IMR-90 (cell line): ENCODE data around the gene CGRRF1. TPM values are rescaled to one million over a fixed set of nuclear protein-coding genes. Genes with fewer than 3 reads are reported as not detected.

ENCODE experiments used
- ATAC-seq: fragments of 200-7000 bp; cut with Tn5 transposase; 2 replicates; pipeline ENCODE4 v1.9.1; 2020; ENCODE audit warnings: low read depth, mild to moderate bottlenecking, moderate library complexity
- BruUV-seq: library from RNA; stranded (reverse); fragments of 400-500 nt; replicated peaks from 2 replicates; lab custom pipeline; 2021; lab: Mats Ljungman, UMichigan
- CTCF ChIA-PET: fragments of 300-600 bp; formaldehyde crosslinking; extraction: SDS; loops from one replicate; lab custom pipeline; 2021; ENCODE audit warnings: antibody characterized with exemption; lab: Yijun Ruan, JAX
- POLR2A ChIA-PET: fragments of 300-600 bp; sonication (Branson Sonifier 250); formaldehyde crosslinking; loops from one replicate; lab custom pipeline; 2022; ENCODE audit warnings: antibody characterized with exemption; ENCODE audit not compliant: unreplicated experiment; lab: Charles Lee
- DNase-seq: peaks from one replicate; pipeline ENCODE4 v3.0.0; 2013
- H2AFZ ChIP-seq: replicated peaks from 2 replicates; pipeline ENCODE3; 2013; ENCODE audit warnings: low read length, mild to moderate bottlenecking; ENCODE audit not compliant: poor library complexity
- H2AK5ac ChIP-seq: 2 replicates; pipeline ENCODE4 v1.6.1; 2013; ENCODE audit warnings: low read depth, low read length, inconsistent platforms
- H2AK9ac ChIP-seq: replicated peaks from 2 replicates; pipeline ENCODE3; 2013; ENCODE audit warnings: mild to moderate bottlenecking, low read depth, low read length, moderate library complexity; ENCODE audit not compliant: poor library complexity
- H2BK120ac ChIP-seq: 2 replicates; pipeline ENCODE4 v1.6.1; 2013; ENCODE audit warnings: low read depth, low read length, inconsistent platforms
- H2BK15ac ChIP-seq: 3 replicates; pipeline ENCODE4 v1.6.1; 2013; ENCODE audit warnings: low read depth, low read length, inconsistent platforms
- H2BK20ac ChIP-seq: 2 replicates; pipeline ENCODE4 v1.6.1; 2013; ENCODE audit warnings: low read depth, mild to moderate bottlenecking, inconsistent platforms, low read length, moderate library complexity
- H2BK5ac ChIP-seq: 2 replicates; pipeline ENCODE4 v1.6.1; 2013; ENCODE audit warnings: mild to moderate bottlenecking, low read depth, low read length, inconsistent platforms; ENCODE audit not compliant: poor library complexity, severe bottlenecking
- H3K14ac ChIP-seq: replicated peaks from 2 replicates; pipeline ENCODE4 v1.6.1; 2013; ENCODE audit warnings: low read depth, low read length, inconsistent platforms
- H3K18ac ChIP-seq: 2 replicates; pipeline ENCODE4 v1.6.1; 2013; ENCODE audit warnings: low read depth, low read length, control low read depth
- H3K23ac ChIP-seq: 2 replicates; pipeline ENCODE4 v1.6.1; 2013; ENCODE audit warnings: low read depth, low read length, inconsistent platforms
- H3K27ac ChIP-seq: 2 replicates; pipeline ENCODE4 v1.5.1; 2013; ENCODE audit warnings: mild to moderate bottlenecking, control low read depth, low read length; ENCODE audit not compliant: insufficient read depth
- H3K27me3 ChIP-seq: 2 replicates; pipeline ENCODE4 v1.6.1; 2013; ENCODE audit warnings: low read length; ENCODE audit not compliant: control insufficient read depth, insufficient read depth
- H3K36me3 ChIP-seq: 2 replicates; pipeline ENCODE4 v1.6.1; 2013; ENCODE audit warnings: low read length, mixed read lengths; ENCODE audit not compliant: control insufficient read depth, insufficient read depth
- H3K4ac ChIP-seq: 2 replicates; pipeline ENCODE4 v1.6.1; 2013; ENCODE audit warnings: low read depth, low read length, inconsistent platforms
- H3K4me1 ChIP-seq: 2 replicates; pipeline ENCODE4 v1.6.1; 2013; ENCODE audit warnings: low read length, mixed read lengths; ENCODE audit not compliant: control insufficient read depth, insufficient read depth
- H3K4me2 ChIP-seq: 2 replicates; pipeline ENCODE4 v1.6.1; 2013; ENCODE audit warnings: low read depth, mild to moderate bottlenecking, control low read depth, low read length, moderate library complexity
- H3K4me3 ChIP-seq: 2 replicates; pipeline ENCODE4 v1.5.1; 2013; ENCODE audit warnings: low read depth, mild to moderate bottlenecking, control low read depth, low read length, moderate library complexity; ENCODE audit not compliant: insufficient read depth
- H3K56ac ChIP-seq: 2 replicates; pipeline ENCODE4 v1.6.1; 2013; ENCODE audit warnings: low read length, inconsistent platforms; ENCODE audit not compliant: insufficient read depth; ENCODE audit errors: extremely low read depth
- H3K79me1 ChIP-seq, 2 experiments: 2 replicates each; pipeline ENCODE4 v1.6.1; 2013; ENCODE audit warnings: low read length in 2 of 2, inconsistent platforms in 1 of 2, low read depth in 1 of 2
- H3K9ac ChIP-seq: 2 replicates; pipeline ENCODE4 v1.6.1; 2013; ENCODE audit warnings: low read depth, low read length, control low read depth
- H3K9me1 ChIP-seq: 2 replicates; pipeline ENCODE4 v1.6.1; 2013; ENCODE audit warnings: low read length, inconsistent platforms; ENCODE audit not compliant: insufficient read depth
- H3K9me3 ChIP-seq: 2 replicates; pipeline ENCODE4 v1.6.1; 2013; ENCODE audit warnings: low read length; ENCODE audit not compliant: control insufficient read depth, insufficient read depth
- H4K20me1 ChIP-seq: 2 replicates; pipeline ENCODE4 v1.6.1; 2013; ENCODE audit warnings: low read length, inconsistent platforms; ENCODE audit not compliant: insufficient read depth
- H4K5ac ChIP-seq: 2 replicates; pipeline ENCODE4 v1.6.1; 2013; ENCODE audit warnings: mild to moderate bottlenecking, low read depth, low read length, control low read depth
- H4K8ac ChIP-seq, 2 experiments: 2 replicates each; pipeline ENCODE4 v1.6.1; 2013; ENCODE audit warnings: low read depth in 2 of 2, low read length in 2 of 2, control low read depth in 1 of 2, inconsistent platforms in 1 of 2
- H4K91ac ChIP-seq: 2 replicates; pipeline ENCODE4 v1.6.1; 2013; ENCODE audit warnings: low read depth, low read length, inconsistent platforms; ENCODE audit not compliant: insufficient read depth
- BHLHE40 ChIP-seq: fragments of 150-350 bp; IDR thresholded peaks from 2 replicates; pipeline ENCODE4 v1.6.1; 2016; ENCODE audit warnings: mild to moderate bottlenecking, low read depth, low read length
- CEBPB ChIP-seq: IDR thresholded peaks from 2 replicates; pipeline ENCODE4 v1.6.1; 2012; ENCODE audit warnings: low read depth, low read length, improper control_type of control experiment
- CHD1 ChIP-seq: IDR thresholded peaks from 2 replicates; pipeline ENCODE4 v1.6.1; 2012; ENCODE audit warnings: low read depth, low read length, improper control_type of control experiment
- FOS ChIP-seq: fragments of 150-350 bp; IDR thresholded peaks from 2 replicates; pipeline ENCODE4 v1.6.1; 2016; ENCODE audit warnings: low read depth, low read length
- MAFK ChIP-seq: IDR thresholded peaks from 2 replicates; pipeline ENCODE4 v1.6.1; 2012; ENCODE audit warnings: low read depth, low read length, improper control_type of control experiment
- POLR2A ChIP-seq: IDR thresholded peaks from 2 replicates; pipeline ENCODE4 v1.6.1; 2012; ENCODE audit warnings: mild to moderate bottlenecking, low read depth, low read length
- WGBS, 2 experiments: methylation state at CpG; one replicate each; pipeline versions ENCODE4 v1.1.5 to v1.1.7; 2013; ENCODE audit warnings: missing lambda C conversion rate in 2 of 2; ENCODE audit not compliant: insufficient read length in 1 of 2; ENCODE audit errors: extremely low coverage in 2 of 2; 5-methylcytosine and 5-hydroxymethylcytosine counted together
- dilution Hi-C: fragments of 300-500 bp; cut with HindIII; formaldehyde crosslinking; loops from one replicate; pipeline ENCODE4 v1.14.3; 2018; ENCODE audit warnings: low sequenced_read_pairs; ENCODE audit not compliant: unreplicated experiment
- in situ Hi-C: fragments of 300-500 bp; cut with MboI; formaldehyde crosslinking; loops from 3 replicates; pipeline ENCODE4 v1.14.3; 2019; ENCODE audit warnings: low sequenced_read_pairs, inconsistent platforms, mixed read lengths
- intact Hi-C: fragments of 100-400 bp; cut with micrococcal nuclease; formaldehyde crosslinking; loops from 2 replicates; pipeline ENCODE4 v1.10.0; 2022
- polyA plus RNA-seq, 3 experiments: library from polyadenylated mRNA; depleted of rRNA; stranded (reverse); fragments of >200 nt; gene quantifications; 2 replicates each; pipeline ENCODE4 v1.2.3, GENCODE V29; 2012; ENCODE audit warnings: low replicate concordance in 1 of 3
- total RNA-seq: library from RNA; depleted of rRNA; stranded (reverse); fragments of >200 nt; gene quantifications from 2 replicates; pipeline ENCODE4 v1.2.3, GENCODE V29; 2012

Gene CGRRF1
- total and polyA plus RNA-seq, 2 of the 4 experiments (the other 2 are of a cell fraction), result 6.0 to 13.8 TPM

DNA sequence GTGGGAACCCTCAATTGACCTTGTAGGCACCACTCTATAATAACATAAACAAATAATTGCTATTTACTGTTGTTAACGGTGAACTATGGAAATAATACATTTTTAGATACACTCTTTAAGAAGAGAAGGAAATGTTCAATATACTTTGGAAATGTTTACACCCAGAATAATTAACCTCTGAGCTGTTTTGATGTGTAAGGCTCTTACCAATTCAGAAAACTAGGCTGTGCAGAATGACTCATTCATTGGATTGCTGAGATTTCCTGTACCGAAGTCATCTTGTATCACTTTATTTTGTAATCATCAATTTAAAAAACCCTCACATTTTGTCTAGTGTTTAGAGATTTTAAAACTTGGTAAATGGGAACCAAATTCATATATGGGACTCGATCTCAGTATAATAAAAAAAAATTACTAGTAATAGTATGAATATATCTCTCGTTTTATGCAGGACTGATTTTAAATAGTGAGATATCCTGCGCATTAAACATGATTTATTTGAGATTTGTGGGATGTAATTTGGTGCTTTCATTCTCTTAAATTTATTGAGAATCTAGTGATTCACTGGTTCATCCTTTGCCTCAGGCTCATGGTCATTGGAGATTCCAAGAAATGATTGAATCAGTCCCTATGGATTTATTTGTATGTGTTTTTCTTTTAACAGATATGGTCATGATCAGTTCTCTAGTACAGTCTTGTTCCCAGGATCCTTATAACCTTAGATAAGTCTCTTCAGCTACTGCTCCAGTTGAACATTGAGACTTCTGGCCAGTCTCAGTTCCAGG, 61.1 kb downstream of the CGRRF1 start:
- Histone ChIP-seq H3K18ac (peak overlapping the region; percentile 92; the same call in 1 of the 2 replicates), H2BK5ac (peak overlapping the region; percentile 94), H4K5ac (peak overlapping the region; percentile 77; the same call in 1 of the 2 replicates), H3K9me3 (peaks cover 2% of the 10 kb centered on the region; the same call in 1 of the 2 replicates), H2AK9ac (no peak overlapping the region), H3K27ac (peak overlapping the region; percentile 94), H3K27me3 (no peaks in the 10 kb centered on the region), H4K91ac (peak overlapping the region; percentile 85), H3K4me1 (peaks cover 23% of the 10 kb centered on the region), H2AFZ (no peak overlapping the region), H3K14ac (peak overlapping the region; percentile 95), H4K8ac (peak overlapping the region; percentile 29 to 89; a peak in 3 of 4 replicates), H3K4ac (peak overlapping the region; percentile 91; the same call in 1 of the 2 replicates), H3K4me3 (peak overlapping the region; percentile 31; the same call in 1 of the 2 replicates), H3K23ac (peak overlapping the region; percentile 97; the same call in 1 of the 2 replicates), H3K36me3 (peaks cover 11% of the 10 kb centered on the region), H4K20me1 (peaks cover 31% of the 10 kb centered on the region), H3K4me2 (peak overlapping the region; percentile 83), H3K56ac (peak overlapping the region; percentile 83), H2BK120ac (peak overlapping the region; percentile 91), H2AK5ac (peak overlapping the region; percentile 79), H3K9me1 (peaks cover 10% of the 10 kb centered on the region), H3K79me1 (peaks cover 12 to 58% of the 10 kb centered on the region in 2 experiments), H2BK15ac (peak overlapping the region; percentile 84; the same call in 2 of the 3 replicates), H3K9ac (peak overlapping the region; percentile 58; the same call in 1 of the 2 replicates), H2BK20ac (peak overlapping the region; percentile 92)
- ChIA-PET POLR2A (interaction anchor here (0.5 kb wide), 1 partner anchor 41 kb away, joined by 3 read pairs; no protein-coding TSS in a partner anchor), CTCF (interaction anchor here (0.6 kb wide), 1 partner anchor 151 kb away, joined by 3 read pairs; no protein-coding TSS in a partner anchor)
- intact Hi-C loops, result no loop called here
- ATAC-seq (0 out of 2 replicates have a peak, but pooled peaks have one; percentile 1), DNase-seq (peak; percentile 95)
- in situ Hi-C loops, result no loop called here
- WGBS, 2 experiments, result no CpG with 5 or more reads among the region's 5 CpGs
- dilution Hi-C loops, result no loop called here
- TF ChIP-seq MAFK (peak; percentile 38; the same call in 1 of the 2 replicates), CEBPB (peak; percentile 76), FOS (peak; percentile 92), POLR2A (no peak), CHD1 (no peak), BHLHE40 (0 out of 2 replicates have a peak, but pooled peaks have one; percentile 7)
- no TSS peak for BruUV-seq
